ENCODE results near the gene KCNA4.

DNA sequence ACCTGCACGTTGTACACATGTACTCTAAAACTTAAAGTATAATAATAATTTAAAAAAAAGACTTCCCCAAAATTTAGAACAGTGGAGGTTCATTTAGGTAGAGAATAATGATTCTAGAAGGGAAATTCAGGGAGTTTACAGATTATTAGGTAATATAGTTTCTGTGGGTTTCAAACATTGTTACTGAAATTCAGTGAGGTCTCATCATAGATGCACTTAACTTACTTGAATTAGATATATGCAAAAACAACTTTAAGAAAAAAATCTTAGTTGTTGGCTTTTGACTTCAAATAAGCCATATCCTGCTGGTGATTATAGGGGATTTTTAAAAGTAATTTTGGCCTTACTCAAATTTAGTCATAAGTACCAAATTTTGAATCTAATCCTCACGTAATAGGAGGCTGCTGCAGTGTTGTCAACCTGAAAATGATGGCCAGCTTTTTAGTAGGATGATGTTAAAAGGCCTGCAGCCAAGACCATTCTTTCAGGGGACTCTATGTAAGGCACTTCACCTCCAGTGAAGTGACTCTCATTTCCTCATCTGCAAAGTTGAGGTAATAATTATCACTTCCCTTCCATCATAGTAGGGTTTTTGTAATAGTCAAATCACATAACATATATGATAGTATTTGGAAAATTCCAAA, 42.5 kb upstream of the KCNA4 start:
- TF ChIP-seq, protein P1, sequence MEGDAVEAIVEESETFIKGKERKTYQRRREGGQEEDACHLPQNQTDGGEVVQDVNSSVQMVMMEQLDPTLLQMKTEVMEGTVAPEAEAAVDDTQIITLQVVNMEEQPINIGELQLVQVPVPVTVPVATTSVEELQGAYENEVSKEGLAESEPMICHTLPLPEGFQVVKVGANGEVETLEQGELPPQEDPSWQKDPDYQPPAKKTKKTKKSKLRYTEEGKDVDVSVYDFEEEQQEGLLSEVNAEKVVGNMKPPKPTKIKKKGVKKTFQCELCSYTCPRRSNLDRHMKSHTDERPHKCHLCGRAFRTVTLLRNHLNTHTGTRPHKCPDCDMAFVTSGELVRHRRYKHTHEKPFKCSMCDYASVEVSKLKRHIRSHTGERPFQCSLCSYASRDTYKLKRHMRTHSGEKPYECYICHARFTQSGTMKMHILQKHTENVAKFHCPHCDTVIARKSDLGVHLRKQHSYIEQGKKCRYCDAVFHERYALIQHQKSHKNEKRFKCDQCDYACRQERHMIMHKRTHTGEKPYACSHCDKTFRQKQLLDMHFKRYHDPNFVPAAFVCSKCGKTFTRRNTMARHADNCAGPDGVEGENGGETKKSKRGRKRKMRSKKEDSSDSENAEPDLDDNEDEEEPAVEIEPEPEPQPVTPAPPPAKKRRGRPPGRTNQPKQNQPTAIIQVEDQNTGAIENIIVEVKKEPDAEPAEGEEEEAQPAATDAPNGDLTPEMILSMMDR (IDR thresholded peaks at IDR 0.05; ENCODE audit: low read length): no peak
- TF ChIP-seq EZH2 (optimal IDR thresholded peaks at IDR 0.05; ENCODE audit: low read depth, low read length): no peak

All from MM.1S (cell line).